ENCODE results near the gene RBMS3.

DNA sequence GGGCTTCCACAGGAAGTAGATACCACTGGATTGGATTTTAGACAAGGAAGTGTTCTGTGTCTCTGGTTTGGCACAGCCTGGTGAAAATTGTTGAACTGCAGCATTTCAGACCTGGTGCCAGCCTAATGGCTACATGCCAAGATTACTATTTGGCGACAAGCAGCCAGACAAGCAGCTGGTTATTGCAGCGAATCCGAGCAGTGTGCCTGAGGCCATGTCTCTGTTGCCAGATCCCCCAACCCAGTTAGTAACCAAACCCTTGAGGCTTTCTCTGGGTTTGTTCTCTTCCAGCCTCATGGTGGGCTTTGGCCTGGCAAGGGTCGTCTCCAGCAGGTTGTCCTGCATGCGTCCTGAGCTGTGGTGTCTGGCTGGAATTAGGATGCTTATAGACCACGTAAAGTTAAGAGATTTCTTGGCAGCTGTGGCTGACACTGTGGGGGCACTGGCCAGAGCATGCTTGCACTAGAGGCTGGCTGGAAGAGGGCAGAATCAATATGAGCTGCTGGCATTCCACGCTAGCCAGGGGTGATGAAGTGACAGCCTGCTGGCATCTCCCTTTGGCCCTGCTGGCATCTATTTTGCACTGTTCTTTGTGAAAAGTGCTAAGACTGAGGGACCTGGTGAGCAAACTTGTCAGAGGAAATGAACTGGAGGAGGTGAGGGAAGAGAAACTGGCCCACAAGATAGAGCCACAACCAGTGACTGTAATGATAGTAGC lies 172.6 kb downstream of the RBMS3 start:
- TF ChIP-seq, protein P1, sequence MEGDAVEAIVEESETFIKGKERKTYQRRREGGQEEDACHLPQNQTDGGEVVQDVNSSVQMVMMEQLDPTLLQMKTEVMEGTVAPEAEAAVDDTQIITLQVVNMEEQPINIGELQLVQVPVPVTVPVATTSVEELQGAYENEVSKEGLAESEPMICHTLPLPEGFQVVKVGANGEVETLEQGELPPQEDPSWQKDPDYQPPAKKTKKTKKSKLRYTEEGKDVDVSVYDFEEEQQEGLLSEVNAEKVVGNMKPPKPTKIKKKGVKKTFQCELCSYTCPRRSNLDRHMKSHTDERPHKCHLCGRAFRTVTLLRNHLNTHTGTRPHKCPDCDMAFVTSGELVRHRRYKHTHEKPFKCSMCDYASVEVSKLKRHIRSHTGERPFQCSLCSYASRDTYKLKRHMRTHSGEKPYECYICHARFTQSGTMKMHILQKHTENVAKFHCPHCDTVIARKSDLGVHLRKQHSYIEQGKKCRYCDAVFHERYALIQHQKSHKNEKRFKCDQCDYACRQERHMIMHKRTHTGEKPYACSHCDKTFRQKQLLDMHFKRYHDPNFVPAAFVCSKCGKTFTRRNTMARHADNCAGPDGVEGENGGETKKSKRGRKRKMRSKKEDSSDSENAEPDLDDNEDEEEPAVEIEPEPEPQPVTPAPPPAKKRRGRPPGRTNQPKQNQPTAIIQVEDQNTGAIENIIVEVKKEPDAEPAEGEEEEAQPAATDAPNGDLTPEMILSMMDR (IDR thresholded peaks at IDR 0.05) = no peak
- TF ChIP-seq EZH2 (IDR thresholded peaks at IDR 0.05) = no peak
